ENCODE results near the gene PPP1R7.

- TF ChIP-seq YY1 (IDR thresholded peaks at IDR 0.05; ENCODE audit: low read depth) (no peak), RAD21 (IDR thresholded peaks at IDR 0.05; ENCODE audit: low read depth) (no peak), EP300 (IDR thresholded peaks at IDR 0.05; ENCODE audit: borderline replicate concordance) (no peak), EGR1 (IDR thresholded peaks at IDR 0.05) (no peak), REST (IDR thresholded peaks at IDR 0.05; ENCODE audit: low read depth) (no peak), NFIC (IDR thresholded peaks at IDR 0.05) (no peak), ZBTB7A (IDR thresholded peaks at IDR 0.05; ENCODE audit: low read depth) (no peak)
Measured at GRCh38 chr2:241154915-241155314, 4.6 kb downstream of the PPP1R7 start.

Measured in Ishikawa (cell line).